Duodenal mucosa (tissue), 2 donors: Measurements from ENCODE around the gene MATK.

Experiments used
- H3K27ac ChIP-seq: one replicate; pipeline ENCODE4 v1.7.0; 2013; ENCODE audit warnings: low read depth, low read length
- H3K27me3 ChIP-seq, 2 donors: one replicate each; pipeline ENCODE4 v1.7.0; 2013; ENCODE audit warnings: low read length in 2 of 2, control low read depth in 1 of 2; ENCODE audit not compliant: insufficient read depth in 2 of 2, control insufficient read depth in 1 of 2
- H3K36me3 ChIP-seq, 2 donors: one replicate each; pipeline ENCODE4 v1.7.0; 2013; ENCODE audit warnings: low read length in 2 of 2, control low read depth in 1 of 2; ENCODE audit not compliant: insufficient read depth in 2 of 2, control insufficient read depth in 1 of 2
- H3K4me1 ChIP-seq, 2 donors: one replicate each; pipeline ENCODE4 v1.7.0; 2013; ENCODE audit warnings: low read length in 2 of 2, control low read depth in 1 of 2; ENCODE audit not compliant: insufficient read depth in 2 of 2, control insufficient read depth in 1 of 2
- H3K4me3 ChIP-seq, 2 donors: one replicate each; pipeline ENCODE4 v1.7.0; 2013; ENCODE audit warnings: low read length in 2 of 2, low read depth in 1 of 2
- H3K9ac ChIP-seq, 2 donors: one replicate each; pipeline ENCODE4 v1.7.0; 2013; ENCODE audit warnings: low read length in 2 of 2, low read depth in 1 of 2
- H3K9me3 ChIP-seq, 2 donors: one replicate each; pipeline ENCODE4 v1.7.0; 2013; ENCODE audit warnings: low read length in 2 of 2, control low read depth in 1 of 2; ENCODE audit not compliant: control insufficient read depth in 1 of 2

The MATK gene

DNA sequence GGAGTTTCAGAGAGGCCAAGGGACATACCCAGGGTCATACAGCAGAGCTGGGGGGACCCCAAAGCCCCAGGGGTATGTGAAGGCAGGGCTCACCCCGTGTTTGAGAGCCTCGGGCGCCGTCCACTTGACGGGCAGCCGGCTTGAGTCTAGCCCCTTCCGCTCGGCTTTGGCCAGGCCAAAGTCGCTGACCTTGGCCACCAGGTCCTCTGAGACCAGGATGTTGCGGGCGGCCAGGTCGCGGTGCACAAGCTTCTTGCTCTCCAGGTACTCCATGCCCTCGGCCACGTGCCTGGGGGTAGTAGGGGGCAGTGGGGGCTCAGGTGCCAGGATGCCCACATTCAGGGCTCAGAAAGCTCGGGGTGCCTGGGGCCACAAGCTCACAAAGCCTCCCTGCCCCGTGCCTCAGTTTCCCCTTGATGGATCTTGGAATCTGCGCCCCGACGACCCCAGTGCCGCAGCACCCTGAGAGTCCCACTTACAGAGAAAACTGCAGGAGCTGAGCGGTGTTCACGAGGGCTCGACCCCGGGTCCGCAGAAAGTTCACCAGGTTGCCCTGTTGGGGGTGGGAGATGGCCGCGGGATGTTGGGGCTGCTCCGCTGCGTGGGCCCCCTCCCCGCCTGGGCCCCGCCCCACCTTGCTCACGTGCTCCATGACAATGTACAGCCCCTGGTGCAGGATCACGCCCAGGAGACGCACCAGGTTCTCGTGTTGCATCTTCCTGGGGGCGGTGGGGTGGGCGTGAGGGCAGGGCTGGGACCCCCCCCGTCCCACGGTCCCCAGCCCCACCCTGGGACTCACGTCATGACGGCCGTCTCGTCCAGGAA is 7.1 kb downstream of the MATK start:
- Histone ChIP-seq H3K9me3 (peaks cover 16 to 17% of the 10 kb centered on the region in 2 donors), H3K27ac (no peak overlapping the region), H3K4me3 (no peak overlapping the region), H3K9ac (no peak overlapping the region), H3K36me3 (no peaks in the 10 kb centered on the region), H3K27me3 (no peaks in the 10 kb centered on the region), H3K4me1 (no peaks in the 10 kb centered on the region)

DNA sequence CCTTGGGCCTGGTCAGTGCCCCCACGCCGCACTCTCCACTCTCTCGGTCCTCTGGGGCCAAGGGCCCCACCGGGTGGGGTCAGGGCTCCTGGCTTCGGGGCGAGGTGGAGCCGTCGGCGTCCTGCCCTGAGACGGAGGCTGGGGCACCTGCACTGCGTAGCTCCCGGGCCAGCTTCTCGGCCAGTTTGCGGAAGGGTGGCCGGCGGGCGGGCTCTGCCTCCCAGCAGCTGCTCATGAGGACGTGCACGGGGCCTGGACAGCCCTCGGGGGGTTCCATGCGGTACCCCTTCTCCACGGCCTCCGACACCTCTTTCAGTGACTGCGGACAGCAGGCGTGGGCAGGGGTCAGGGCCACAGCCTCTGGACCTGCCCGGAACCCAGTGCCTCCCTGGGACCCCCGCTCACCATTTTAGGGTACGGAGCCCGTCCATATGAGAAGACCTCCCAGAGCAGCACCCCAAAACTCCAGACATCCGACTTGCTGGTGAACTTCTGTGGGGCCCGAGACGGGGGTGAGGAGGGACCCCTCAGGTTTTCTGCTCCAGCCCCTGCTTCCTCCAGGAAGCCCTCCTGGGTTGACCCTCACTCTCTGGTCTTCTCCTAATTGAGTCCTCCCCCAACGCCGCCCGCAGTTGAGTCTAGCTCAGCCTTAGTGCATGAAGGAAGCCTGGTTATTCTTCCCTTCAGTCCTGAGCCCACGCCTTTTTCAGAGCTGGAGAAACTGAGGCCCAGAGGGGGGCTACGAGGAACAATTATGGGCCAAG is 7.9 kb downstream of the MATK start:
- Histone ChIP-seq H3K4me3 (no peak overlapping the region), H3K36me3 (no peaks in the 10 kb centered on the region), H3K27me3 (no peaks in the 10 kb centered on the region), H3K9me3 (peaks cover 16 to 17% of the 10 kb centered on the region in 2 donors), H3K9ac (no peak overlapping the region), H3K4me1 (no peaks in the 10 kb centered on the region), H3K27ac (no peak overlapping the region)

DNA sequence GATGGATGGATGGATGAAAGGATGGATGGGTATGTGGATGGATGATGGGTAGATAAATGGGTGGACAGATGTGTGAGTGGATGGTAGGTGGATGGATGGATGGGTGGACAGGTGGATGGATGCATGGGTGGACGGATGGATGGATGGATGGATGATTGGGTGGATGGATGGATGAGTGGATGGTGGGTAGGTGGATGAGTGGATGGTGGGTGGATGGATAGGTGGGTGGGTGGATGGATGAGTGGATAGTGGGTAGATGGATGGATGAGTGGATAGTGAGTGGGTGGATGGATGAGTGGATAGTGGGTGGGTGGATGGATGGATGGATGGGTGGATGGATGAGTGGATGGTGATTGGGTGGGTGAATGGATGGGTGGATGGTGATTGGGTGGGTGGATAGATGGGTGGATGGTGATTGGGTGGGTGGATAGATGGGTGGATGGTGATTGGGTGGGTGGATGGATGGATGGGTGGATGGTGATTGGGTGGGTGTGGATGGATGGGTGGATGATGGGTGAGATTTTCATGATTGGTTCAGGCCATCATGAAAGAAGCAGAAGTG is 9.6 kb downstream of the MATK start:
- no peaks in the 10 kb centered on the region for H3K27me3 ChIP-seq
- H3K9me3 ChIP-seq, result peaks cover 6 to 7% of the 10 kb centered on the region in 2 donors
- no peak overlapping the region for H3K9ac ChIP-seq
- no peak overlapping the region for H3K4me3 ChIP-seq
- no peak overlapping the region for H3K27ac ChIP-seq
- no peaks in the 10 kb centered on the region for H3K4me1 ChIP-seq
- no peaks in the 10 kb centered on the region for H3K36me3 ChIP-seq

DNA sequence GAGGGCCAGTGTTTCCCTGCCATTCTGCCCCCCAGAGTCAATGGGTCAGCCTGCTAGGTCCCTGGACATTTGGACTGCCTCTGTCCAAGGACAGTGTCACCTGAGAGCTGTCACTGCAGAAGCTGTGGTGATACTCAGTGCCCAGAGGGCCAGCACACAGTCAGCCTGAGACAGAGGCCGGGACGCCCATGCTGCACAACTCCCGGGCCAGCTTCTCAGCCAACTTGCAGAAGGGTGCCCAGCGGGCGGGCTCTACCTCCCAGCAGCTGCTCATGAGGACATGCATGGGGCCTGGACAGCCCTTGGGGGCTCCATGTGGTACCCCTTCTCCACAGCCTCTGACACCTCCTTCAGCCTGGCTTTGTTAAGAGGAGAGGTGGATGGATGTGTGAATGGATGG is 10.3 kb downstream of the MATK start:
- Histone ChIP-seq H3K36me3 (no peaks in the 10 kb centered on the region), H3K4me1 (no peaks in the 10 kb centered on the region), H3K4me3 (no peak overlapping the region), H3K9me3 (no peaks in the 10 kb centered on the region), H3K27ac (no peak overlapping the region), H3K27me3 (no peaks in the 10 kb centered on the region), H3K9ac (no peak overlapping the region)

DNA sequence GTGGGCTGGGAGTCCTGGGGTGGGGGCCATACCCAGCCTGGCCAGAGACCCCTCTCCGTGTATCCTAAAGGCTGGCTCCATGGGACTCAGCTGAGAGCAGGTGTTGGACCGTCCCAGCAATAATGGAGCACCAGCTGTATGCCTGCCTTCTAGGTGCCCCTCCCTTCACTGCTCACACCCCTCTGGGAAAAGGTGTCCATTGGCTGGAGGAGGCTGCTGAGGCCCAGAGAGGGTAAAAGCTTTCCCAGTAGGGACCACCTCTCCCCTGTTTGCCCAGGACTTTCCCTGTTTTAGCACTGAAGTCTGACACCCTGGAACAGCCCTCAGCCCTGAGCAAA is 10.8 kb downstream of the MATK start:
- Histone ChIP-seq H3K4me3 (no peak overlapping the region), H3K36me3 (no peaks in the 10 kb centered on the region), H3K27me3 (no peaks in the 10 kb centered on the region), H3K27ac (no peak overlapping the region), H3K9ac (no peak overlapping the region), H3K4me1 (no peaks in the 10 kb centered on the region), H3K9me3 (no peaks in the 10 kb centered on the region)

DNA sequence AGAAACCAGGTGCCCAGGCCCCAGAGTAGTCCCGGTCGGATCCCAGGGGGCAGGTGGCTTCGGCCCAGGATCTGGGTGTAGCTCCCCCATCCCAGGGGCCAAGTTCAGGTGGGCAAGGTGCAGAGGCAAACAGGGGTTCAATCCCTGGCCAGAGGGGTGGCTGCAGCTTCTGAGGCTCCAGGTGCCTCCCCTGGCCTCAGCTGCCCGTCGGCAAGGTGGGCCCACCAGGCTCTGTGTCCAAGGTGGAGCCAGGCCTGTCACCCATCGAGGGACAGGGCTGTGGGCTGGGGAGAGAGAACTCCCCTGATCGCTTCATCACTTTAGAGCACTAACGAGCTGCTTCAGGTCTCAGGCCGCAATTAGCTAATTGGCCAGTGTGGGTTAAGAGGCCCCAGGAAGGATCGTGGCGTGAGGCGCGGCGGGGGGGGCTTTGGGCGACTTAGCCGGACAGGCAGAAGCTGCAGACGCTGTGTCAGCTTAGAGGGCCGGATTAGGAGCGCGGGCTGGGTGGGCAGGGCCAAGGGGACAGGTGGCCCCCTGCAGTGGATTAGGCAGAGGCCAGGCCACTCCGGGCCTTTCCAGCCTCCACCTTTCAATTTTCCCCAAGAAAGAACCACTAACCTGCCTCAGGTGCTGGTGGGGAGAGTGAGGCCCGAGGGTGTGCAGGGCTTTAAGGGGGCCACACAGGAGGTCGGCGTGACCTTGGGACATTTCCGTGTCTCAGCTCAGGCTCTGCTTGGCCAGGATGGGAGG is 11.4 kb downstream of the MATK start:
- no peak overlapping the region for H3K4me3 ChIP-seq
- H3K27ac ChIP-seq, result no peak overlapping the region
- H3K36me3 ChIP-seq, result no peaks in the 10 kb centered on the region
- H3K4me1 ChIP-seq, result no peaks in the 10 kb centered on the region
- H3K9me3 ChIP-seq, result no peaks in the 10 kb centered on the region
- no peak overlapping the region for H3K9ac ChIP-seq
- H3K27me3 ChIP-seq, result no peaks in the 10 kb centered on the region

DNA sequence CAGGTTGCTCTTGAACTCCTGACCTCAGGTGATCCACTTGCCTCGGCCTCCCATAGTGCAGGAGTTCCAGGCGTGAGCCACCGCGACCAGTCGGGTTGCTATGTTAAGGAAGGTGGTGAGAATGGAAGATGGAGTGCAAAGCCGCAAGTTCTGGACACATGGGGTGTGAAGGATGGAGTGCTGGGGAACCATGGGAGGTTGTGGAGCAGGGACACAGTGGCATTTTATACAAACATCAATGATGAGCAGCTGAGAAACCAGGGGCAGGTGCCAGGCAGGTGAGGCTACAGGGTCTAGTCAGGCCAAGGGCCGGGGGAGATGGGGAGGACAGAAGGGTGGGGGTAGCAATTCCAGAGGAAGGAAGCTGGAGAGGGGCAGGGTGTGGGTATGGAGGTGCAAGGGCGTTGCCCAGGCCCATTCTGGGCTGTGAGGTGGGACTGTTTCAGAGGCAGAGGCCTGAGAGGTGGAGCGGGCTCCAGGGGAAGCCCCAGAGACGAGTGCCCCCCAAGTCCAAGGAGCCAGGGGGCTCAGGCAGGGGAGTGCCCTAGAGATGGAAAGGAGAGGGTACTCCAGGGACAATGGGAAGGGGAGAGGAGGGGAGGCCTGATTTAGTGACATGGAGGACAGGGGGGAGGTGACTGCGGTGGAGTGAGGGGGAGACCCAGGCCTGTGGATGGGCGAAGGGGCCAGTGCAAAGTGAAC is 12.2 kb downstream of the MATK start:
- H3K27me3 ChIP-seq, result no peaks in the 10 kb centered on the region
- H3K36me3 ChIP-seq, result peaks cover 0 to 4% of the 10 kb centered on the region in 2 donors
- H3K9me3 ChIP-seq, result no peaks in the 10 kb centered on the region
- no peak overlapping the region for H3K27ac ChIP-seq
- H3K4me3 ChIP-seq, result no peak overlapping the region
- H3K9ac ChIP-seq, result no peak overlapping the region
- no peaks in the 10 kb centered on the region for H3K4me1 ChIP-seq

DNA sequence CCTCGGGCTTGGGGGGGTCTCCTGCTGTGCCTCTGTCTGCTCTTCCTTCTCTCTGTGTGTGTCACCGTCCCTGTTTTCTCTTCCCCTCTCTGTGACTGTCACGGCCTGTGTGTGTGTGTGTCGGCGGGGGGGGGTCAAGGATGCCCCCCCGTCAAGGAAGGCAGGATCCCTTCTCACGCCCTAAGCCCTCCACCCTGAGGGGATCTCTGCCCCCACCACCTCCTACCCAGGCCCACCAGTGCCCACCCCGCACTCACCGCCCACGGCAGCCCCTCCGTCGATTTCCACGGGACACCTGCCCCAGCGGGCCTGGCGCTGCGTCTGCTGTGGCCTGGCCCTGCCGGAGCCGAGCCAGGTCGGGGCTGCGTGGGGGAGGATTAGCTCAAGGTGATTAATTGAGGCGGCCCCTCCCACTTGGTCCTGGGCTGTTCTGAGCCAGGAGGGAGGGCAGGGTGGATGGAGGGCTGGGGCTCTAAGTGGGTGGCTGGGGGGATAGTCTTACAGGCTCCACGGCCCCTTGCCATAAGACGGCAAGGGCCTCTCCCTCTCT is 14.2 kb downstream of the MATK start, which contains the start of gene RAX2:
RAX2 (minus strand) TSS at position 323 of the 550 bp plus-strand sequence. CDS start 486 bp downstream, outside the sequence.
- Histone ChIP-seq H3K36me3 (peaks cover 10 to 17% of the 10 kb centered on the region in 2 donors), H3K27ac (no peak within 1 kb of the TSS), H3K9me3 (no peaks in the 10 kb centered on the region), H3K9ac (no peak within 1 kb of the TSS), H3K4me3 (no peak within 1 kb of the TSS), H3K27me3 (no peaks in the 10 kb centered on the region), H3K4me1 (no peaks in the 10 kb centered on the region)
